HG03469 (cell line): ENCODE data around the gene KCNAB2.
"Not testable (repeated sequence)": the region's sequence is repeated elsewhere in the genome, so short reads cannot be mapped to it uniquely, and the experiment has no call there.

ENCODE experiments used
- ATAC-seq: cut with Tn5 transposase; IDR thresholded peaks from one replicate; pipeline ENCODE4 v1.9.1; 2021; ENCODE audit warnings: mild to moderate bottlenecking, moderate library complexity, moderate number of reproducible peaks; ENCODE audit not compliant: unreplicated experiment

Gene KCNAB2

GRCh38 chr1:6052543-6053205 lies 7.0 kb downstream of the KCNAB2 start:
- no peak for ATAC-seq

- ATAC-seq: no peak
Observed at GRCh38 chr1:6053206-6053546, 7.5 kb downstream of the KCNAB2 start.

GRCh38 chr1:6054596-6054995 lies 8.9 kb downstream of the KCNAB2 start:
- ATAC-seq: no peak

- ATAC-seq: no peak
Observed at GRCh38 chr1:6056572-6056948, 10.9 kb downstream of the KCNAB2 start.

GRCh38 chr1:6057170-6057845 lies 11.6 kb downstream of the KCNAB2 start:
- no peak for ATAC-seq

- no peak for ATAC-seq
Observed at GRCh38 chr1:6059866-6060265, 14.2 kb downstream of the KCNAB2 start.

GRCh38 chr1:6062670-6063069 lies 17.0 kb downstream of the KCNAB2 start:
- no peak for ATAC-seq

- not testable (repeated sequence) for ATAC-seq
Observed at GRCh38 chr1:6063532-6064053, 17.9 kb downstream of the KCNAB2 start.

- no peak for ATAC-seq
Observed at GRCh38 chr1:6065093-6065858, 19.6 kb downstream of the KCNAB2 start.

- no peak for ATAC-seq
Observed at GRCh38 chr1:6066680-6067079, 21.0 kb downstream of the KCNAB2 start.

GRCh38 chr1:6068073-6068472 lies 22.4 kb downstream of the KCNAB2 start:
- ATAC-seq: no peak

GRCh38 chr1:6068932-6069331 lies 23.2 kb downstream of the KCNAB2 start:
- no peak for ATAC-seq

GRCh38 chr1:6069573-6069972 lies 23.9 kb downstream of the KCNAB2 start:
- ATAC-seq: no peak

- ATAC-seq: no peak
Observed at GRCh38 chr1:6070450-6070974, 24.8 kb downstream of the KCNAB2 start.

GRCh38 chr1:6071219-6071618 lies 25.5 kb downstream of the KCNAB2 start:
- ATAC-seq: no peak

GRCh38 chr1:6072774-6073479 lies 27.2 kb downstream of the KCNAB2 start:
- no peak for ATAC-seq

- no peak for ATAC-seq
Observed at GRCh38 chr1:6073480-6074053, 27.9 kb downstream of the KCNAB2 start.

- no peak for ATAC-seq
Observed at GRCh38 chr1:6074192-6074901, 28.7 kb downstream of the KCNAB2 start.

- ATAC-seq: no peak
Observed at GRCh38 chr1:6075748-6076147, 30.1 kb downstream of the KCNAB2 start.

- not testable (repeated sequence) for ATAC-seq
Observed at GRCh38 chr1:6077061-6077460, 31.4 kb downstream of the KCNAB2 start.
